ENCODE data around the gene OMP. TPM values are rescaled to one million over a fixed set of nuclear protein-coding genes. Genes with fewer than 3 reads are reported as not detected.
A peak's percentile ranks its signal among the peaks of the same experiment; 100 is the strongest.

Gene OMP
- total and polyA plus RNA-seq, 3 experiments from 2014 or later: not detected

GRCh38 chr11:77107950-77108349 lies 5.3 kb downstream of the OMP start:
- peak overlapping the region in 1 of 8 donors; percentile 70 for H3K27ac Mint-ChIP-seq
- H3K36me3 Mint-ChIP-seq: no peaks in the 10 kb centered on the region
- no peak overlapping the region for H3K27ac ChIP-seq (ENCODE audit: low read depth, low read length)
- DNase-seq: no peak
- H3K9me3 Mint-ChIP-seq: no peaks in the 10 kb centered on the region
- no peaks in the 10 kb centered on the region for H3K27me3 ChIP-seq (ENCODE audit: insufficient read depth, low read length, poor library complexity, severe bottlenecking)
- ChIA-PET POLR2A (no interaction called here), CTCF (interaction anchor here (1.4 to 4.8 kb wide), 2 partner anchors 17 to 19 kb away, joined by 5 to 19 read pairs; no protein-coding TSS in a partner anchor)
- no peaks in the 10 kb centered on the region for H3K4me1 Mint-ChIP-seq
- no peaks in the 10 kb centered on the region for H3K4me1 ChIP-seq (ENCODE audit: insufficient read depth, low read length)
- H3K4me3 ChIP-seq (ENCODE audit: low read length): no peak overlapping the region
- no peaks in the 10 kb centered on the region for H3K9me3 ChIP-seq (ENCODE audit: low read length)
- no peaks in the 10 kb centered on the region for H3K27me3 Mint-ChIP-seq
- H3K36me3 ChIP-seq (ENCODE audit: insufficient read depth, low read length): no peaks in the 10 kb centered on the region
- H3K4me3 Mint-ChIP-seq: no peak overlapping the region

- Mint-ChIP-seq H3K4me1 (no peaks in the 10 kb centered on the region), H3K4me3 (no peak overlapping the region), H3K27me3 (no peaks in the 10 kb centered on the region), H3K36me3 (no peaks in the 10 kb centered on the region), H3K9me3 (no peaks in the 10 kb centered on the region), H3K27ac (peak overlapping the region in 1 of 8 donors; percentile 70)
- no peaks in the 10 kb centered on the region for H3K4me1 ChIP-seq (ENCODE audit: insufficient read depth, low read length)
- ChIA-PET POLR2A (no interaction called here), CTCF (interaction anchor here (4.8 kb wide), 1 partner anchor 17 kb away, joined by 19 read pairs; no protein-coding TSS in a partner anchor)
- no peak overlapping the region for H3K27ac ChIP-seq (ENCODE audit: low read depth, low read length)
- H3K36me3 ChIP-seq (ENCODE audit: insufficient read depth, low read length): no peaks in the 10 kb centered on the region
- no peaks in the 10 kb centered on the region for H3K27me3 ChIP-seq (ENCODE audit: insufficient read depth, low read length, poor library complexity, severe bottlenecking)
- DNase-seq: no peak
- H3K9me3 ChIP-seq (ENCODE audit: low read length): no peaks in the 10 kb centered on the region
- no peak overlapping the region for H3K4me3 ChIP-seq (ENCODE audit: low read length)
Observed at GRCh38 chr11:77108436-77108835, 5.8 kb downstream of the OMP start.

GRCh38 chr11:77109236-77110019 lies 6.8 kb downstream of the OMP start:
- no peak for DNase-seq
- Mint-ChIP-seq H3K9me3 (no peaks in the 10 kb centered on the region), H3K27me3 (no peaks in the 10 kb centered on the region), H3K36me3 (no peaks in the 10 kb centered on the region), H3K27ac (peak overlapping the region in 1 of 8 donors; percentile 38), H3K4me1 (no peaks in the 10 kb centered on the region), H3K4me3 (no peak overlapping the region)
- ChIA-PET POLR2A (no interaction called here), CTCF (interaction anchor here (0.9 kb wide), 1 partner anchor 18 kb away, joined by 3 read pairs; no protein-coding TSS in a partner anchor)
- Histone ChIP-seq H3K4me1 (ENCODE audit: insufficient read depth, low read length) (no peaks in the 10 kb centered on the region), H3K27ac (ENCODE audit: low read depth, low read length) (no peak overlapping the region), H3K4me3 (ENCODE audit: low read length) (no peak overlapping the region), H3K9me3 (ENCODE audit: low read length) (no peaks in the 10 kb centered on the region), H3K36me3 (ENCODE audit: insufficient read depth, low read length) (no peaks in the 10 kb centered on the region), H3K27me3 (ENCODE audit: insufficient read depth, low read length, poor library complexity, severe bottlenecking) (no peaks in the 10 kb centered on the region)

GRCh38 chr11:77110836-77111235 lies 8.2 kb downstream of the OMP start:
- CTCF ChIA-PET: interaction anchor here (1.2 kb wide), 1 partner anchor 9 kb away, joined by 4 read pairs; no protein-coding TSS in a partner anchor
- H3K27me3 ChIP-seq (ENCODE audit: insufficient read depth, low read length, poor library complexity, severe bottlenecking): no peaks in the 10 kb centered on the region
- H3K27ac ChIP-seq (ENCODE audit: low read depth, low read length): no peak overlapping the region
- Mint-ChIP-seq H3K4me1 (no peaks in the 10 kb centered on the region), H3K36me3 (no peaks in the 10 kb centered on the region), H3K9me3 (no peaks in the 10 kb centered on the region), H3K4me3 (no peak overlapping the region), H3K27ac (peak overlapping the region in 1 of 8 donors; percentile 70), H3K27me3 (no peaks in the 10 kb centered on the region)
- no peaks in the 10 kb centered on the region for H3K4me1 ChIP-seq (ENCODE audit: insufficient read depth, low read length)
- no peaks in the 10 kb centered on the region for H3K9me3 ChIP-seq (ENCODE audit: low read length)
- POLR2A ChIA-PET: interaction anchor here (0.8 kb wide), 1 partner anchor 11 kb away, joined by 3 read pairs; no protein-coding TSS in a partner anchor
- no peak for DNase-seq
- no peak overlapping the region for H3K4me3 ChIP-seq (ENCODE audit: low read length)
- no peaks in the 10 kb centered on the region for H3K36me3 ChIP-seq (ENCODE audit: insufficient read depth, low read length)

GRCh38 chr11:77111277-77111676 lies 8.6 kb downstream of the OMP start:
- H3K27me3 Mint-ChIP-seq: no peaks in the 10 kb centered on the region
- Histone ChIP-seq H3K27me3 (ENCODE audit: insufficient read depth, low read length, poor library complexity, severe bottlenecking) (no peaks in the 10 kb centered on the region), H3K36me3 (ENCODE audit: insufficient read depth, low read length) (no peaks in the 10 kb centered on the region), H3K27ac (ENCODE audit: low read depth, low read length) (no peak overlapping the region), H3K9me3 (ENCODE audit: low read length) (no peaks in the 10 kb centered on the region), H3K4me3 (ENCODE audit: low read length) (no peak overlapping the region), H3K4me1 (ENCODE audit: insufficient read depth, low read length) (no peaks in the 10 kb centered on the region)
- no peak overlapping the region for H3K27ac Mint-ChIP-seq
- ChIA-PET POLR2A (interaction anchor here (0.8 kb wide), 1 partner anchor 10 kb away, joined by 3 read pairs; no protein-coding TSS in a partner anchor), CTCF (interaction anchor here (1.0 to 1.2 kb wide), 2 partner anchors 10 to 20 kb away, joined by 3 to 4 read pairs; no protein-coding TSS in a partner anchor)
- H3K4me1 Mint-ChIP-seq: no peaks in the 10 kb centered on the region
- no peaks in the 10 kb centered on the region for H3K36me3 Mint-ChIP-seq
- DNase-seq: no peak
- no peak overlapping the region for H3K4me3 Mint-ChIP-seq
- no peaks in the 10 kb centered on the region for H3K9me3 Mint-ChIP-seq

- H3K27ac ChIP-seq (ENCODE audit: low read depth, low read length): no peak overlapping the region
- POLR2A ChIA-PET: no interaction called here
- H3K9me3 ChIP-seq (ENCODE audit: low read length): no peaks in the 10 kb centered on the region
- H3K4me3 ChIP-seq (ENCODE audit: low read length): no peak overlapping the region
- peak overlapping the region in 1 of 8 donors; percentile 12 for H3K27ac Mint-ChIP-seq
- no peaks in the 10 kb centered on the region for H3K4me1 Mint-ChIP-seq
- DNase-seq: no peak
- no peaks in the 10 kb centered on the region for H3K36me3 Mint-ChIP-seq
- H3K9me3 Mint-ChIP-seq: no peaks in the 10 kb centered on the region
- H3K4me3 Mint-ChIP-seq: no peak overlapping the region
- no peaks in the 10 kb centered on the region for H3K36me3 ChIP-seq (ENCODE audit: insufficient read depth, low read length)
- CTCF ChIA-PET: interaction anchor here (1.0 to 1.5 kb wide), 3 partner anchors 10 to 91 kb away, joined by 3 to 4 read pairs (median 3); no protein-coding TSS in a partner anchor
- no peaks in the 10 kb centered on the region for H3K27me3 Mint-ChIP-seq
- H3K27me3 ChIP-seq (ENCODE audit: insufficient read depth, low read length, poor library complexity, severe bottlenecking): no peaks in the 10 kb centered on the region
- no peaks in the 10 kb centered on the region for H3K4me1 ChIP-seq (ENCODE audit: insufficient read depth, low read length)
Observed at GRCh38 chr11:77111946-77112345, 9.3 kb downstream of the OMP start.

- Histone ChIP-seq H3K9me3 (ENCODE audit: low read length) (no peaks in the 10 kb centered on the region), H3K27ac (ENCODE audit: low read depth, low read length) (no peak overlapping the region), H3K27me3 (ENCODE audit: insufficient read depth, low read length, poor library complexity, severe bottlenecking) (no peaks in the 10 kb centered on the region), H3K4me3 (ENCODE audit: low read length) (no peak overlapping the region), H3K4me1 (ENCODE audit: insufficient read depth, low read length) (no peaks in the 10 kb centered on the region), H3K36me3 (ENCODE audit: insufficient read depth, low read length) (no peaks in the 10 kb centered on the region)
- Mint-ChIP-seq H3K9me3 (no peaks in the 10 kb centered on the region), H3K27ac (no peak overlapping the region), H3K36me3 (peaks cover 0 to under 1% (median 0%) of the 10 kb centered on the region in 3 donors), H3K27me3 (no peaks in the 10 kb centered on the region), H3K4me3 (no peak overlapping the region), H3K4me1 (no peaks in the 10 kb centered on the region)
- ChIA-PET POLR2A (no interaction called here), CTCF (interaction anchor here (1.0 to 1.9 kb wide), 5 partner anchors 8 to 92 kb away, joined by 3 to 7 read pairs (median 4); partner anchors contain the start of gene MYO7A)
- no peak for DNase-seq
Observed at GRCh38 chr11:77112641-77113381, 10.2 kb downstream of the OMP start.

Data from CD8-positive, alpha-beta memory T cell (primary cell).